Measurements from ENCODE around the gene TMPRSS9.
"Not testable (repeated sequence)": the region's sequence is repeated elsewhere in the genome, so short reads cannot be mapped to it uniquely, and the experiment has no call there.

TMPRSS9 gene

GRCh38 chr19:2458776-2459175, 98.7 kb downstream of the TMPRSS9 start:
- not testable (repeated sequence) for DNase-seq (ENCODE audit: low spot score)

- no peak for DNase-seq (ENCODE audit: low spot score)
Observed at GRCh38 chr19:2460245-2460644, 100.2 kb downstream of the TMPRSS9 start.

- DNase-seq (ENCODE audit: low spot score) = peak; percentile 35
Observed at GRCh38 chr19:2461751-2462634, 101.9 kb downstream of the TMPRSS9 start.

GRCh38 chr19:2462635-2463421, 102.8 kb downstream of the TMPRSS9 start:
- peak; percentile 62 for DNase-seq (ENCODE audit: low spot score)

- DNase-seq (ENCODE audit: low spot score) = not testable (repeated sequence)
Observed at GRCh38 chr19:2463694-2464093, 103.6 kb downstream of the TMPRSS9 start.

GRCh38 chr19:2464389-2464788, 104.3 kb downstream of the TMPRSS9 start:
- no peak for DNase-seq (ENCODE audit: low spot score)

- no peak for DNase-seq (ENCODE audit: low spot score)
Observed at GRCh38 chr19:2468596-2468995, 108.5 kb downstream of the TMPRSS9 start.

GRCh38 chr19:2469102-2469914, 109.2 kb downstream of the TMPRSS9 start:
- no peak for DNase-seq (ENCODE audit: low spot score)

- DNase-seq (ENCODE audit: low spot score) = not testable (repeated sequence)
Observed at GRCh38 chr19:2469915-2470200, 109.8 kb downstream of the TMPRSS9 start.

- peak; percentile 67 for DNase-seq (ENCODE audit: low spot score)
Observed at GRCh38 chr19:2474232-2475017, 114.4 kb downstream of the TMPRSS9 start.

- no peak for DNase-seq (ENCODE audit: low spot score)
Observed at GRCh38 chr19:2475018-2475701, 115.1 kb downstream of the TMPRSS9 start.

Data from SK-N-DZ (cell line).